Sigmoid colon (tissue), 4 donors: ENCODE measurements around the gene MINDY4.

Experiments used
- CTCF ChIP-seq, 4 experiments: fragments of 450-650 bp in 3 of 4; fragments of 200-600 bp in 1 of 4; IDR thresholded peaks; one replicate each; pipeline ENCODE4 v1.5.1; 2016 to 2019; ENCODE audit warnings: antibody characterized with exemption in 4 of 4, mild to moderate bottlenecking in 3 of 4, moderate library complexity in 2 of 4
- EP300 ChIP-seq, 4 donors: sonication (generic); formaldehyde crosslinking; IDR thresholded peaks; one replicate each; pipeline ENCODE4 v1.6.1; 2017; ENCODE audit warnings: antibody characterized with exemption in 4 of 4
- POLR2A ChIP-seq, 2 donors: fragments of 450-650 bp; IDR thresholded peaks; one replicate each; pipeline ENCODE4 v1.6.1; 2016; ENCODE audit warnings: antibody characterized with exemption in 2 of 2, mild to moderate bottlenecking in 2 of 2, moderate library complexity in 2 of 2
- POLR2AphosphoS5 ChIP-seq, 4 donors: sonication (generic); formaldehyde crosslinking; IDR thresholded peaks; one replicate each; pipeline ENCODE4 v1.6.1; 2017; ENCODE audit warnings: antibody characterized with exemption in 4 of 4

- TF ChIP-seq EP300 (IDR thresholded peaks at IDR 0.05) (no peak), CTCF (IDR thresholded peaks at IDR 0.05) (no peak), POLR2AphosphoS5 (IDR thresholded peaks at IDR 0.05) (no peak), POLR2A (IDR thresholded peaks at IDR 0.05) (no peak)
These were observed 16.8 kb upstream of the MINDY4 start for GRCh38 chr7:30754315-30754877.
